ENCODE data around the gene C9orf72.

DNA sequence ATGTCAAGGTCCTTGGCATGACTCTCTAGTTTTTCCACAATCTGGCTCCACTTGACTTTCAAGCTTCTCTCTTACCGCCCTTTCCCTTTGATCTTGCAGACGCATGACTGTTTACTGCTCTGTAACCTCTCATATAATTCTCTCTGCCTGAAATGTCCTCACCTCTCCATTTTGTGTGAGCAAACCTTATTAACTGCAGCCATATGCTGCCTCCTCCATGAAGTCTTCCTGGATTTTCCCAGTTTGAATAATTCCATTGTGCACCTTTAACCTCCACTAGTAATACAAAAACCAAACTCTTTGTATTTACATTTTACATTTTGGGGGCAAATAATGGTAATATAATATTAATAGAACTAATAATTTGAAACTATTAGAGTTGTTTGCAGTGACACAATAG lies 9.5 kb upstream of the C9orf72 start:
- TF ChIP-seq POLR2AphosphoS5 (IDR thresholded peaks at IDR 0.05; ENCODE audit: low read depth), result no peak
- TF ChIP-seq, protein P1, sequence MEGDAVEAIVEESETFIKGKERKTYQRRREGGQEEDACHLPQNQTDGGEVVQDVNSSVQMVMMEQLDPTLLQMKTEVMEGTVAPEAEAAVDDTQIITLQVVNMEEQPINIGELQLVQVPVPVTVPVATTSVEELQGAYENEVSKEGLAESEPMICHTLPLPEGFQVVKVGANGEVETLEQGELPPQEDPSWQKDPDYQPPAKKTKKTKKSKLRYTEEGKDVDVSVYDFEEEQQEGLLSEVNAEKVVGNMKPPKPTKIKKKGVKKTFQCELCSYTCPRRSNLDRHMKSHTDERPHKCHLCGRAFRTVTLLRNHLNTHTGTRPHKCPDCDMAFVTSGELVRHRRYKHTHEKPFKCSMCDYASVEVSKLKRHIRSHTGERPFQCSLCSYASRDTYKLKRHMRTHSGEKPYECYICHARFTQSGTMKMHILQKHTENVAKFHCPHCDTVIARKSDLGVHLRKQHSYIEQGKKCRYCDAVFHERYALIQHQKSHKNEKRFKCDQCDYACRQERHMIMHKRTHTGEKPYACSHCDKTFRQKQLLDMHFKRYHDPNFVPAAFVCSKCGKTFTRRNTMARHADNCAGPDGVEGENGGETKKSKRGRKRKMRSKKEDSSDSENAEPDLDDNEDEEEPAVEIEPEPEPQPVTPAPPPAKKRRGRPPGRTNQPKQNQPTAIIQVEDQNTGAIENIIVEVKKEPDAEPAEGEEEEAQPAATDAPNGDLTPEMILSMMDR (conservative IDR thresholded peaks at IDR 0.05; ENCODE audit: low read depth in 2 of 2), result no peak
